Type B pancreatic cell (in vitro differentiated cells): ENCODE results near the gene DFFB. TPM values are rescaled to one million over a fixed set of nuclear protein-coding genes. Genes with fewer than 3 reads are reported as not detected.

ENCODE experiments used
- DNase-seq: peaks from one replicate; pipeline ENCODE4 v3.0.0; 2021; ENCODE audit warnings: mixed read lengths; ENCODE audit not compliant: unreplicated experiment; ENCODE audit errors: extremely low spot score
- H3K27ac Mint-ChIP-seq: 2 replicates; pipeline ENCODE4 v1.8.0; 2021; ENCODE audit warnings: mild to moderate bottlenecking, mixed read lengths
- H3K27me3 Mint-ChIP-seq: 2 replicates; pipeline ENCODE4 v1.8.0; 2021; ENCODE audit warnings: mixed read lengths
- H3K36me3 Mint-ChIP-seq: 2 replicates; pipeline ENCODE4 v1.8.0; 2021; ENCODE audit warnings: mixed read lengths
- H3K4me1 Mint-ChIP-seq: one replicate; pipeline ENCODE4 v1.8.0; 2021; ENCODE audit warnings: mixed read lengths; ENCODE audit not compliant: unreplicated experiment
- H3K4me3 Mint-ChIP-seq: 2 replicates; pipeline ENCODE4 v1.8.0; 2021; ENCODE audit warnings: mild to moderate bottlenecking, mixed read lengths
- H3K9me3 Mint-ChIP-seq: 2 replicates; pipeline ENCODE4 v1.8.0; 2021; ENCODE audit warnings: mixed read lengths
- CTCF ChIP-seq: fragments of 200-600 bp; sonication (generic); conservative IDR thresholded peaks from 2 replicates; pipeline ENCODE4 v1.5.0; 2021; ENCODE audit warnings: antibody characterized with exemption, mild to moderate bottlenecking
- total RNA-seq: library from RNA; stranded (reverse); gene quantifications from 2 replicates; pipeline ENCODE4 v1.2.1, GENCODE V29; 2021; ENCODE audit warnings: low replicate concordance

Gene DFFB
- total RNA-seq, 1 donor from 2014 or later: 10.6 TPM

GRCh38 chr1:3904843-3905185 is 47.5 kb downstream of the DFFB start:
- Mint-ChIP-seq H3K9me3 (no peaks in the 10 kb centered on the region), H3K36me3 (no peaks in the 10 kb centered on the region), H3K4me1 (peaks cover 19% of the 10 kb centered on the region), H3K27ac (no peak overlapping the region), H3K27me3 (no peaks in the 10 kb centered on the region), H3K4me3 (no peak overlapping the region)
- no peak for DNase-seq
- no peak for TF ChIP-seq CTCF

DNA sequence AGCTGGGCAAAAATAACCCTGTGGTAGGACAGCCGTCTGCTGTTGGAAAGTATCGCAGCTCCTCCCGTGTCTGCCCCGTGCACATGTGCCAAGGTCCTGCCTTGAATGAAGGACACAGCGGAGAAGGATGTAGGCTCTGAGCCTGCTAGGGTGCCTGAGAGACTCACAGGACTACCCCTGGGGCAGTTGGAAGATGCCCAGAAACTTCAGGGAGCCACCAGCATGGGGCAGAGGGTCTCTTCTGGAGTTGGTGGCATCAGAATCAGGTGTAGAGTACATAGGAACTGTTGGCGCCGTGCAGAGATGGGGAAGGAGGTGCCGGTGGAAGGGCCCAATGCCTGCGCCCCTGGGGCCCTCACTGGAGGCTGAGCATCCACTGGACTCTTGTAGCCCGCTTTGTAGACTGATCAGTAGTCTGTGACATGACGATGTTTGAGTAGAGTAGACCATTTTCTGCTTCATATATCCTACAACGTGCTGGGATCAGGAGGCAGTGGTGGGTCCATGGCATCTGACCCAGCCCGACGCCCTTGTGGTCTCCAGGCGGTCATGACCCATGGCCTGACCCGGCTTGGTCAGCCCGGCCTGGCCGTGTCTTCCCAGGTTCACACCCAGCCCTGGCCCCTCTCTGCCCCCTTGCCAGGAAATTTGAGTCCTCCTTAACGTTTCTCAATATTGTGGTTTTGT is 48.1 kb downstream of the DFFB start:
- Mint-ChIP-seq H3K4me3 (no peak overlapping the region), H3K27me3 (no peaks in the 10 kb centered on the region), H3K36me3 (no peaks in the 10 kb centered on the region), H3K4me1 (peaks cover 19% of the 10 kb centered on the region), H3K9me3 (no peaks in the 10 kb centered on the region), H3K27ac (no peak overlapping the region)
- TF ChIP-seq CTCF: no peak
- DNase-seq: no peak

DNA sequence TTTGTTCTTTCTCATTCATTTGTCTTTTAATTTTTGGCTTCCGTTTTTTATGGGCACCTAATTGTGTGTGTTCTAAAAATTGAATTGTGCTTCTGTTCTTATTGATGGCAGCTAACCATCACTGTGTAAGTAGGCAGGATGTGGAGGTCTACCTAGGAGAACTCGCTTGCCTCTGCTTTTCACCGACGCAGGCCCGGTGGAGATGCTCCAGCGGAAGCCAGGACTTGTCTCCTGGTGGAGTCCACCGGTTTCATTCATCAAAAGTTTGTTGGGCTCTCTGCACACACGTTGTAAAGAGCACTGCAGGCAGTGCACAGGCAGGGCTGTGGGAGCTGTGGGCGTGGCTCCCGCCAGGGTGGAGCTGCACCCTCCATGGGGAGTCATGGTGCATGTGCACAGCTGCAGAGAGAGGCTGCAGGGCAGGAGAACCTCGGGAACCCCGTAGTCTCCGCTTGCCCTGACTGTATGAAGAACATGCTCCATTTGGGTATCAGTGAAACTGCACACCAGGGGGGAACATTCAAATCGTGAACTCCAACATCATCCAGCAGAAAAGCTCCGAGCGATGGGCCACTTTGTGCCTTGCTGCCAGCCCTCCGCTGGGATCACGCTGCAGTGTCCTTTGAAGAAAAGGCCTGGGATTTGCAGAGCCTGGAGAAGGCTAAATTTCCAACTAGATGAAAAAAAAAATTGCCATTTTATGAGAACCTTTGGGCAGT is 48.8 kb downstream of the DFFB start:
- Mint-ChIP-seq H3K4me3 (no peak overlapping the region), H3K27ac (no peak overlapping the region), H3K4me1 (peaks cover 19% of the 10 kb centered on the region), H3K27me3 (peaks cover 3% of the 10 kb centered on the region), H3K9me3 (no peaks in the 10 kb centered on the region), H3K36me3 (no peaks in the 10 kb centered on the region)
- TF ChIP-seq CTCF: no peak
- no peak for DNase-seq

- H3K4me3 Mint-ChIP-seq: no peak overlapping the region
- peaks cover 19% of the 10 kb centered on the region for H3K4me1 Mint-ChIP-seq
- TF ChIP-seq CTCF: no peak
- no peaks in the 10 kb centered on the region for H3K9me3 Mint-ChIP-seq
- H3K27me3 Mint-ChIP-seq: peaks cover 3% of the 10 kb centered on the region
- DNase-seq: no peak
- H3K36me3 Mint-ChIP-seq: no peaks in the 10 kb centered on the region
- no peak overlapping the region for H3K27ac Mint-ChIP-seq
These were observed 49.4 kb downstream of the DFFB start for GRCh38 chr1:3906672-3907020.

DNA sequence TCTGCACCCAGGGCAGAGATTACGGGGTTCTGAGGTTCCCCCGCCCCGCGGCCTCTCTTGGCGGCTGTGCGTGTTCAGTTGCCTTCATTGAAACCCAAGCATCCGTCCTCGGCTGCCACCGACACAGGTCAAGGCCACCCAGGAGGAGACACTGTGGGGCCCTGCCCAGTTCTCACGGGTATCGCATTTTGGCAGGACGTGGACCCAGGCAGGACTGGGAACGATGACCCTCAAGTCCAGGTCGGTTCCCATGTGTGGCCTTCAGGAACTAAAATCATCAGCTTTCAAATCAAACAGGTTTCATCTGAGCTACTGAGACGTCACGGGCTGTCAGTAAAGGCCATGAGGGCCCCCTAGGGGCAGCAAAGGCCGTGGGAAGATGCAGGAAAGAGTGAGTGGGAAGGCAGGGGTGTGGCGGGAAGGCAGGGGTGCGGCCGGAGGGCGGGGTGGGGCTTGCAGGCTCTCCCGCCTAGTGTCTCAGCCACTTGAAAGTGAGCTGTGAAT is 49.8 kb downstream of the DFFB start:
- peak; percentile 34 for TF ChIP-seq CTCF
- no peak overlapping the region for H3K4me3 Mint-ChIP-seq
- no peak for DNase-seq
- peaks cover 19% of the 10 kb centered on the region for H3K4me1 Mint-ChIP-seq
- H3K27ac Mint-ChIP-seq: no peak overlapping the region
- H3K36me3 Mint-ChIP-seq: no peaks in the 10 kb centered on the region
- H3K9me3 Mint-ChIP-seq: no peaks in the 10 kb centered on the region
- peaks cover 3% of the 10 kb centered on the region for H3K27me3 Mint-ChIP-seq
